Uterus (tissue), 2 donors: ENCODE measurements around the gene INTS11.

Source experiments
- POLR2A ChIP-seq, 2 donors: fragments of 450-650 bp; IDR thresholded peaks; one replicate each; pipeline ENCODE4 v1.6.1; 2016; ENCODE audit warnings: antibody characterized with exemption in 2 of 2, mild to moderate bottlenecking in 1 of 2, moderate library complexity in 1 of 2
- TF ChIP-seq, protein P1 (sequence below), 4 experiments: fragments of 200-600 bp in 2 of 4; fragments of 450-650 bp in 2 of 4; sonication (generic) in 2 of 4; IDR thresholded peaks; one replicate each; pipeline ENCODE4 v1.5.1; 2016 to 2019; ENCODE audit warnings: antibody characterized with exemption in 4 of 4, mild to moderate bottlenecking in 2 of 4, moderate library complexity in 1 of 4

DNA sequence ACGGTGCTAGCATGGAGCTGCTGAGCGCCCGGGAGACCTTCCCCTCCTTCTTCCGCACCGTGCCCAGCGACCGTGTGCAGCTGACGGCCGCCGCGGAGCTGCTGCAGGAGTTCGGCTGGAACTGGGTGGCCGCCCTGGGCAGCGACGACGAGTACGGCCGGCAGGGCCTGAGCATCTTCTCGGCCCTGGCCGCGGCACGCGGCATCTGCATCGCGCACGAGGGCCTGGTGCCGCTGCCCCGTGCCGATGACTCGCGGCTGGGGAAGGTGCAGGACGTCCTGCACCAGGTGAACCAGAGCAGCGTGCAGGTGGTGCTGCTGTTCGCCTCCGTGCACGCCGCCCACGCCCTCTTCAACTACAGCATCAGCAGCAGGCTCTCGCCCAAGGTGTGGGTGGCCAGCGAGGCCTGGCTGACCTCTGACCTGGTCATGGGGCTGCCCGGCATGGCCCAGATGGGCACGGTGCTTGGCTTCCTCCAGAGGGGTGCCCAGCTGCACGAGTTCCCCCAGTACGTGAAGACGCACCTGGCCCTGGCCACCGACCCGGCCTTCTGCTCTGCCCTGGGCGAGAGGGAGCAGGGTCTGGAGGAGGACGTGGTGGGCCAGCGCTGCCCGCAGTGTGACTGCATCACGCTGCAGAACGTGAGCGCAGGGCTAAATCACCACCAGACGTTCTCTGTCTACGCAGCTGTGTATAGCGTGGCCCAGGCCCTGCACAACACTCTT, 7.7 kb upstream of the INTS11 start:
- TF ChIP-seq, protein P1, sequence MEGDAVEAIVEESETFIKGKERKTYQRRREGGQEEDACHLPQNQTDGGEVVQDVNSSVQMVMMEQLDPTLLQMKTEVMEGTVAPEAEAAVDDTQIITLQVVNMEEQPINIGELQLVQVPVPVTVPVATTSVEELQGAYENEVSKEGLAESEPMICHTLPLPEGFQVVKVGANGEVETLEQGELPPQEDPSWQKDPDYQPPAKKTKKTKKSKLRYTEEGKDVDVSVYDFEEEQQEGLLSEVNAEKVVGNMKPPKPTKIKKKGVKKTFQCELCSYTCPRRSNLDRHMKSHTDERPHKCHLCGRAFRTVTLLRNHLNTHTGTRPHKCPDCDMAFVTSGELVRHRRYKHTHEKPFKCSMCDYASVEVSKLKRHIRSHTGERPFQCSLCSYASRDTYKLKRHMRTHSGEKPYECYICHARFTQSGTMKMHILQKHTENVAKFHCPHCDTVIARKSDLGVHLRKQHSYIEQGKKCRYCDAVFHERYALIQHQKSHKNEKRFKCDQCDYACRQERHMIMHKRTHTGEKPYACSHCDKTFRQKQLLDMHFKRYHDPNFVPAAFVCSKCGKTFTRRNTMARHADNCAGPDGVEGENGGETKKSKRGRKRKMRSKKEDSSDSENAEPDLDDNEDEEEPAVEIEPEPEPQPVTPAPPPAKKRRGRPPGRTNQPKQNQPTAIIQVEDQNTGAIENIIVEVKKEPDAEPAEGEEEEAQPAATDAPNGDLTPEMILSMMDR (IDR thresholded peaks at IDR 0.05), result no peak
- TF ChIP-seq POLR2A (IDR thresholded peaks at IDR 0.05), result no peak
